HEK293T (cell line): ENCODE data around the gene ZBTB4.

Experiments used
- BHLHE40 ChIP-seq: fragments of 450-650 bp; IDR thresholded peaks from 2 replicates; pipeline ENCODE4 v1.6.1; 2016; ENCODE audit warnings: mild to moderate bottlenecking, moderate library complexity, borderline replicate concordance
- ELF4 ChIP-seq: fragments of 450-650 bp; IDR thresholded peaks from 2 replicates; pipeline ENCODE4 v1.6.1; 2017; ENCODE audit warnings: antibody characterized with exemption
- FOXA1 ChIP-seq: fragments of 450-650 bp; IDR thresholded peaks from 2 replicates; pipeline ENCODE4 v1.6.1; 2016; ENCODE audit warnings: mild to moderate bottlenecking
- FOXK2 ChIP-seq: fragments of 450-650 bp; IDR thresholded peaks from 2 replicates; pipeline ENCODE4 v1.6.1; 2016; ENCODE audit warnings: mild to moderate bottlenecking
- FOXM1 ChIP-seq: fragments of 450-650 bp; IDR thresholded peaks from 2 replicates; pipeline ENCODE4 v1.6.1; 2017; ENCODE audit warnings: mild to moderate bottlenecking, borderline replicate concordance
- LEF1 ChIP-seq: fragments of 450-650 bp; IDR thresholded peaks from 2 replicates; pipeline ENCODE4 v1.6.1; 2017; ENCODE audit warnings: mild to moderate bottlenecking, borderline replicate concordance
- SUZ12 ChIP-seq: fragments of 450-650 bp; IDR thresholded peaks from 2 replicates; pipeline ENCODE4 v1.6.1; 2016; ENCODE audit warnings: mild to moderate bottlenecking
- TARDBP ChIP-seq: fragments of 450-650 bp; IDR thresholded peaks from 2 replicates; pipeline ENCODE4 v1.6.1; 2016
- ZNF384 ChIP-seq: fragments of 450-650 bp; IDR thresholded peaks from 2 replicates; pipeline ENCODE4 v1.6.1; 2016
- TF ChIP-seq, protein P1 (sequence below): fragments of 450-650 bp; IDR thresholded peaks from 2 replicates; pipeline ENCODE4 v1.6.1; 2016

DNA sequence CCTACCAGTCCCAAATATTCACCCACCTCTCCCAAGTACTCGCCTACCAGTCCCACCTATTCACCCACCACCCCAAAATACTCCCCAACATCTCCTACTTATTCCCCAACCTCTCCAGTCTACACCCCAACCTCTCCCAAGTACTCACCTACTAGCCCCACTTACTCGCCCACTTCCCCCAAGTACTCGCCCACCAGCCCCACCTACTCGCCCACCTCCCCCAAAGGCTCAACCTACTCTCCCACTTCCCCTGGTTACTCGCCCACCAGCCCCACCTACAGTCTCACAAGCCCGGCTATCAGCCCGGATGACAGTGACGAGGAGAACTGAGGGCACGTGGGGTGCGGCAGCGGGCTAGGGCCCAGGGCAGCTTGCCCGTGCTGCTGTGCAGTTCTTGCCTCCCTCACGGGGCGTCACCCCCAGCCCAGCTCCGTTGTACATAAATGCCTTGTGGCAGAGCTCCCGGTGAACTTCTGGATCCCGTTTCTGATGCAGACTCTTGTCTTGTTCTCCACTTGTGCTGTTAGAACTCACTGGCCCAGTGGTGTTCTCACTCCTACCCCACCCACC is 34.5 kb upstream of the ZBTB4 start:
- no peak for TF ChIP-seq FOXK2
- TF ChIP-seq SUZ12, result no peak
- TF ChIP-seq BHLHE40, result no peak
- TF ChIP-seq TARDBP, result no peak
- no peak for TF ChIP-seq LEF1
- no peak for TF ChIP-seq ZNF384
- no peak for TF ChIP-seq ELF4
- TF ChIP-seq FOXM1, result no peak
- TF ChIP-seq, protein P1, sequence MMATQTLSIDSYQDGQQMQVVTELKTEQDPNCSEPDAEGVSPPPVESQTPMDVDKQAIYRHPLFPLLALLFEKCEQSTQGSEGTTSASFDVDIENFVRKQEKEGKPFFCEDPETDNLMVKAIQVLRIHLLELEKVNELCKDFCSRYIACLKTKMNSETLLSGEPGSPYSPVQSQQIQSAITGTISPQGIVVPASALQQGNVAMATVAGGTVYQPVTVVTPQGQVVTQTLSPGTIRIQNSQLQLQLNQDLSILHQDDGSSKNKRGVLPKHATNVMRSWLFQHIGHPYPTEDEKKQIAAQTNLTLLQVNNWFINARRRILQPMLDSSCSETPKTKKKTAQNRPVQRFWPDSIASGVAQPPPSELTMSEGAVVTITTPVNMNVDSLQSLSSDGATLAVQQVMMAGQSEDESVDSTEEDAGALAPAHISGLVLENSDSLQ, result no peak
- no peak for TF ChIP-seq FOXA1
